Smooth muscle cell (in vitro differentiated cells): ENCODE data around the gene LIN9. TPM values are rescaled to one million over a fixed set of nuclear protein-coding genes. Genes with fewer than 3 reads are reported as not detected.
A peak's percentile ranks its signal among the peaks of the same experiment; 100 is the strongest.

Experiments used
- DNase-seq: peaks from one replicate; lab custom pipeline; 2025; ENCODE audit not compliant: unreplicated experiment; lab: John Stamatoyannopoulos, UW
- H2AFZ ChIP-seq: fragments of 200-600 bp; sonication (generic); 2 replicates; pipeline ENCODE4 v1.6.0; 2016; ENCODE audit warnings: antibody characterized with exemption, low read depth, mild to moderate bottlenecking
- H3F3A ChIP-seq: fragments of 200-600 bp; sonication (generic); 2 replicates; pipeline ENCODE4 v1.6.0; 2017; ENCODE audit warnings: antibody characterized with exemption, low read depth
- H3K27ac ChIP-seq: fragments of 200-600 bp; sonication (generic); 2 replicates; pipeline ENCODE4 v1.5.1; 2016; ENCODE audit warnings: low read depth, mild to moderate bottlenecking
- H3K27me3 ChIP-seq: fragments of 200-600 bp; sonication (generic); 2 replicates; pipeline ENCODE4 v1.6.1; 2016; ENCODE audit warnings: low read depth, mild to moderate bottlenecking
- H3K36me3 ChIP-seq: fragments of 200-600 bp; sonication (generic); 2 replicates; pipeline ENCODE4 v1.5.1; 2016; ENCODE audit warnings: low read depth
- H3K4me1 ChIP-seq: fragments of 200-600 bp; sonication (generic); 2 replicates; pipeline ENCODE4 v1.5.1; 2016; ENCODE audit warnings: low read depth
- H3K4me2 ChIP-seq: fragments of 200-600 bp; sonication (generic); 2 replicates; pipeline ENCODE4 v1.6.0; 2016; ENCODE audit warnings: mild to moderate bottlenecking
- H3K4me3 ChIP-seq: fragments of 200-600 bp; sonication (generic); 2 replicates; pipeline ENCODE4 v1.5.1; 2016; ENCODE audit warnings: mild to moderate bottlenecking
- H3K79me2 ChIP-seq: fragments of 200-600 bp; sonication (generic); 2 replicates; pipeline ENCODE4 v1.6.0; 2016; ENCODE audit warnings: low read depth, mild to moderate bottlenecking
- H3K9ac ChIP-seq: fragments of 200-600 bp; sonication (generic); 2 replicates; pipeline ENCODE4 v1.6.0; 2016; ENCODE audit warnings: low read depth
- H3K9me3 ChIP-seq: fragments of 200-600 bp; sonication (generic); replicated peaks from 2 replicates; pipeline ENCODE4 v1.5.1; 2016; ENCODE audit warnings: low read depth
- H4K20me1 ChIP-seq: fragments of 200-600 bp; sonication (generic); 2 replicates; pipeline ENCODE4 v1.6.0; 2016; ENCODE audit warnings: low read depth
- WGBS: methylation state at CpG from one replicate; pipeline ENCODE4 v1.1.7; 2016; ENCODE audit warnings: low lambda C conversion rate; 5-methylcytosine and 5-hydroxymethylcytosine counted together
- polyA plus RNA-seq: library from polyadenylated mRNA; unstranded; fragments of >200 nt; fragmentation: Nextera tagmentation; extraction: Ambion mirVana; gene quantifications from 2 replicates; pipeline ENCODE4 v1.2.1, GENCODE V29; 2016
- total RNA-seq: library from RNA; depleted of rRNA; stranded (reverse); fragments of >200 nt; gene quantifications from 2 replicates; pipeline ENCODE4 v1.2.3, GENCODE V29; 2014
- TF ChIP-seq, protein P1 (sequence below): fragments of 200-600 bp; sonication (generic); IDR thresholded peaks from 2 replicates; pipeline ENCODE4 v1.5.1; 2017; ENCODE audit warnings: borderline replicate concordance, mild to moderate bottlenecking, antibody characterized with exemption; ENCODE audit not compliant: insufficient read depth, poor library complexity, severe bottlenecking

The LIN9 gene
- total and polyA plus RNA-seq, 2 experiments from 2014 or later, result 3.7 to 7.8 TPM

DNA sequence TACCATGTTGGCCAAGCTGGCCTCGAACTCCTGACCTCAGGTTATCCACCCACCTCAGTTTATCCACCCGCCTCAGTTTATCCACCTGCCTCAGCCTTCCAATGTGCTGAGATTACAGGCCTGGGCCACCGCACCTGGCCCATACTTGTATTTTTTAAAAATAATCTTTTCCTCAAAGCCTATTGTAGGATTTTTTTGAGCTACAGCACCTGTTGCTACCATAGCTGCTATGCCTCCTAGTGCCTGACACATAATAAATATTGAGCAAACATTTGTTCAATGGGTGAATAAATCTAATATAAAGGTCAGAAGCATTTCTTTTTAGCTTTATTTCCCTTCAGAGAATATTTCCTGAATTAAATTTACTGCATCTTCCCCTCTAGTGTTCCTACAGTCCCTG lies 106.7 kb downstream of the LIN9 start:
- no peak for DNase-seq
- Histone ChIP-seq H3K4me3 (no peak overlapping the region), H3K9ac (no peak overlapping the region), H3K79me2 (no peaks in the 10 kb centered on the region), H3F3A (no peaks in the 10 kb centered on the region), H3K4me1 (no peaks in the 10 kb centered on the region), H3K4me2 (no peak overlapping the region), H3K9me3 (no peaks in the 10 kb centered on the region), H3K36me3 (no peaks in the 10 kb centered on the region), H2AFZ (no peak overlapping the region), H3K27me3 (no peaks in the 10 kb centered on the region), H4K20me1 (no peaks in the 10 kb centered on the region), H3K27ac (no peak overlapping the region)
- TF ChIP-seq, protein P1, sequence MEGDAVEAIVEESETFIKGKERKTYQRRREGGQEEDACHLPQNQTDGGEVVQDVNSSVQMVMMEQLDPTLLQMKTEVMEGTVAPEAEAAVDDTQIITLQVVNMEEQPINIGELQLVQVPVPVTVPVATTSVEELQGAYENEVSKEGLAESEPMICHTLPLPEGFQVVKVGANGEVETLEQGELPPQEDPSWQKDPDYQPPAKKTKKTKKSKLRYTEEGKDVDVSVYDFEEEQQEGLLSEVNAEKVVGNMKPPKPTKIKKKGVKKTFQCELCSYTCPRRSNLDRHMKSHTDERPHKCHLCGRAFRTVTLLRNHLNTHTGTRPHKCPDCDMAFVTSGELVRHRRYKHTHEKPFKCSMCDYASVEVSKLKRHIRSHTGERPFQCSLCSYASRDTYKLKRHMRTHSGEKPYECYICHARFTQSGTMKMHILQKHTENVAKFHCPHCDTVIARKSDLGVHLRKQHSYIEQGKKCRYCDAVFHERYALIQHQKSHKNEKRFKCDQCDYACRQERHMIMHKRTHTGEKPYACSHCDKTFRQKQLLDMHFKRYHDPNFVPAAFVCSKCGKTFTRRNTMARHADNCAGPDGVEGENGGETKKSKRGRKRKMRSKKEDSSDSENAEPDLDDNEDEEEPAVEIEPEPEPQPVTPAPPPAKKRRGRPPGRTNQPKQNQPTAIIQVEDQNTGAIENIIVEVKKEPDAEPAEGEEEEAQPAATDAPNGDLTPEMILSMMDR, result no peak
- 92% methylated on average over 3 of the region's 3 CpGs for WGBS

DNA sequence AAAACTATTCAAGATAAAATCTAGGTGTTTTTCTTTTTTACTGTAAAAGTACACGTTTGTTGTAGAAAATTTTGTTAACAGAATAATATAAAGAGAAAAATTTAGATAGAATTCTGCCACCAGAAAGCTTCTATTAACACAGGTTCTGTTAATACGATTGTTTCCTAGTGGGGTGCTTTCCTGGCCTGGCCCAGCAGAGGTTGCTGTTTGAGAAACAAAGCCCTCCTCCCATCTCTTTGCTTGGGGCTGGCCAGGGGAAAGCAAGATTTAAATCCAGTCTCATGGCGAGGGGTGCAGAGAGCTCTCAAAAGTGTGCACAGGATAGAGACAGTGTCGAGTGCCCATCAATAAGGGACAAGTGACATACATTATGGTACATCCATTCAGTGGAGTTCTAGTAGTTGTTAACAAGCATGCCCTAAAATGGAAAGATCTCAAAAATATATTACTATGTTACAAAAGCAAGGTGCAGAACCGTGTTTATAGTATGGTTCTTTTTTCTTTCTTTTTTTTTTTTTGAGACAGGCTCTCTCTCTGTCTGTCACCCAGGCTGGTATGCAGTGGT lies 107.9 kb downstream of the LIN9 start:
- Histone ChIP-seq H3K27ac (no peak overlapping the region), H3K36me3 (no peaks in the 10 kb centered on the region), H3K9ac (no peak overlapping the region), H3K4me3 (no peak overlapping the region), H3K9me3 (no peaks in the 10 kb centered on the region), H4K20me1 (no peaks in the 10 kb centered on the region), H3K4me2 (no peak overlapping the region), H3K79me2 (no peaks in the 10 kb centered on the region), H2AFZ (no peak overlapping the region), H3F3A (no peaks in the 10 kb centered on the region), H3K27me3 (no peaks in the 10 kb centered on the region), H3K4me1 (no peaks in the 10 kb centered on the region)
- DNase-seq, result no peak
- 43% methylated on average over 5 of the region's 5 CpGs for WGBS
- TF ChIP-seq, protein P1, result peak; percentile 21

DNA sequence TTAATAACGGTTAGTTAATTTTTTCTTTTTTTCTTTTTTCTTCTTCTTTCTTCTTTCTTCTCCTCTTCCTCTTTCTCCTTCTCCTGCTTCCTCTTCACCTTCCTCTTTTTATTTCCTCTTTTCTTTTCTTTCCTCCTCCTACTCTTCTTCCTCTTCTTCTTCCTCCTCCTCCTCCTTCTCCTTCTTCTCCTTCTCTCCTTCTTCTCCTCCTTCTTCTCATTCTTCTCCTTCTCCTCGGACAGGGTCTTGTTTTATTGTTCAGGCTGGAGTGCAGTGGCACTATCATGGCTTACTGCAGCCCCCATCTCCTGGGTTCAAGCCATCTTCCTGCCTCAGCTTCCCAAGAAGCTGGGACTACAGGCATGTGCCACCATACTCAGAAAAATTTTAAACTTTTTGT lies 109.0 kb downstream of the LIN9 start:
- H3K27ac ChIP-seq, result no peak overlapping the region
- 76% methylated on average over 2 of the region's 2 CpGs for WGBS

DNA sequence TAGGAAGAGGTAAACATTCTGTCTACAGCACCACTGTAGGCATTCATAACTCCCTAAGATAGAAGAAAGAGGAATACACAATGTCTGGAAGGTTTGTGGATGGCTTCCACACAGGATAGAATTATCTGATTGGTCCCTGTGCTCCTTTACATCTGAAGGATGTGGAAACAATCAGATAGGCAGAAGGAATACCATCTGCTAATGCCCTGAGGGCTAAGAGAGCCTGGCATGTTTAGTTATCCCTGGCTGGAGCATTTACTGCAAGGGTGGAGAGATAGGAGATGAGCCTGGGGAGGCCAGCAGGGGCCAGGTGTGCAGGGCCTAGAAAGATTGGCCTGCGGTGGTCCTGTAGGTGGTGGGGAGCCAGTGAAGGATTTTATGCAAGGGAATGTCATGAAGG lies 113.8 kb downstream of the LIN9 start:
- Histone ChIP-seq H3F3A (no peaks in the 10 kb centered on the region), H3K9me3 (no peaks in the 10 kb centered on the region), H3K27me3 (no peaks in the 10 kb centered on the region), H3K4me2 (no peak overlapping the region), H4K20me1 (no peaks in the 10 kb centered on the region), H3K79me2 (no peaks in the 10 kb centered on the region), H3K4me1 (no peaks in the 10 kb centered on the region), H3K9ac (no peak overlapping the region), H3K36me3 (no peaks in the 10 kb centered on the region), H3K4me3 (no peak overlapping the region), H2AFZ (no peak overlapping the region), H3K27ac (no peak overlapping the region)
- TF ChIP-seq, protein P1, result no peak
- 85% methylated on average over 1 of the region's 1 CpG for WGBS
- no peak for DNase-seq

More for the DNA sequence above, 109.0 kb downstream of the LIN9 start:
- TF ChIP-seq, protein P1, result no peak
- Histone ChIP-seq H3K4me2 (no peak overlapping the region), H3K4me3 (no peak overlapping the region), H3K9me3 (no peaks in the 10 kb centered on the region), H4K20me1 (no peaks in the 10 kb centered on the region), H3F3A (no peaks in the 10 kb centered on the region), H3K9ac (no peak overlapping the region), H3K27me3 (no peaks in the 10 kb centered on the region), H3K79me2 (no peaks in the 10 kb centered on the region), H2AFZ (no peak overlapping the region), H3K36me3 (no peaks in the 10 kb centered on the region), H3K4me1 (no peaks in the 10 kb centered on the region)
- no peak for DNase-seq
